Measurements from ENCODE around the gene MAB21L1. TPM values are rescaled to one million over a fixed set of nuclear protein-coding genes. Genes with fewer than 3 reads are reported as not detected.
A peak's percentile ranks its signal among the peaks of the same experiment; 100 is the strongest.

MAB21L1 gene
- not detected for total RNA-seq

DNA sequence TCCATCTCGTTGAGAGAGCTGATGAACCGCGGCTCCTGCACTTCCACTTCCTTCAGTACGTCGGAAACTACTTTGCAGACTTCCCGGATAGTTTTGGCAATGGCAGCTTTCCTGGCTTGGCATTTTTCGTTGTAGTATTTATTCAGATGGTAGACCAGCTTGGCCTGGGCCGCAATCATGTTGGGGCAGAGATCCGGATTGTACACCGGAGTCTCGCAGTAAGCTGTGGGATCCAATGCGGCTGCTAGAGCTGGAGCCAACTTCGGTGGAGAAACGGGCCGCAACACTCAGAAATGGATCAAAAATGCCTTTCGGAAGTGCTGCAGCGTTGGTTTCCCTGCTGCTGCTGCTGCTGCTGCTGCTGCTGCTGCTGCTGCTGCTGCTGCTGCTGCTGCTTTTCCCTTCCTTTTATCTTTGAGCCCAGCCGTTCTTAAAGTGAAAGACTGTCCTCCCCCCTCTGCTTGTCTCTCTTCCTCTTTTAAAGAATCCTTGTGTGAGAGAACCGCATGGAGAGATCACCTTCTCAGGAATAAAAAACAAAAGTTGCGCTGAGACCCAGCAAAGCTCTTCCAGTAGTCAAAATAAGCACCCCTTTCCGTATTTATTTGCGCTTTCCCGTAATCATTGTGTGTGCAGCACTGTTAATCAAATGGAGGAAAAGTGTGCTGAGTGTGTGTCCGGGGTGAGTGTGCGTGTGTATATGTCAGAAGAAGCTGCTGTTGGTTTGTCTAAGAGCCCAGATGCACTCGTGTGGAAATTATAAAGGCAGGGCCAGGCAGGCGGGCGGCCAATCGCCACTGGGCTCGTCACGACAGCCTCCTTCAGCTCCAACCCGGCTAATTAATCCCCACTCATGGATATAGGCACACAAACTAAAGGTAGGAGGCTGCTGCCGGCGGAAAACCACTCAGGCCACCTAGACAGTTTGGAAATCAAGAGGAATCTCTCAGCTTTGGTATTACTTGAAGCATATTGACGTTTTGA lies at the start of gene MAB21L1:
Gene MAB21L1 (minus strand): TSS at position 730 of the 984 bp plus-strand sequence. CDS start 551 bp downstream, at position 179.
- H3K27me3 Mint-ChIP-seq = peaks cover 64% of the 10 kb centered on the region
- peaks cover 20% of the 10 kb centered on the region for H3K4me1 Mint-ChIP-seq
- no peaks in the 10 kb centered on the region for H3K9me3 Mint-ChIP-seq
- peak within 1 kb of the TSS; percentile 66 for H3K4me3 Mint-ChIP-seq
- CTCF ChIA-PET = no interaction called here
- peaks cover 7% of the 10 kb centered on the region for H3K36me3 Mint-ChIP-seq (ENCODE audit: low read depth)
- DNase-seq = no peak
- POLR2A ChIA-PET = no interaction called here
- peak within 1 kb of the TSS; percentile 38 for H3K27ac Mint-ChIP-seq

GRCh38 chr13:35524171-35524570 lies 47.7 kb upstream of the MAB21L1 start:
- H3K9me3 Mint-ChIP-seq = peaks cover 8% of the 10 kb centered on the region
- DNase-seq = no peak
- no peaks in the 10 kb centered on the region for H3K27me3 Mint-ChIP-seq
- CTCF ChIA-PET = no interaction called here
- H3K27ac Mint-ChIP-seq = no peak overlapping the region
- no peaks in the 10 kb centered on the region for H3K4me1 Mint-ChIP-seq
- H3K4me3 Mint-ChIP-seq = no peak overlapping the region
- POLR2A ChIA-PET = no interaction called here
- no peaks in the 10 kb centered on the region for H3K36me3 Mint-ChIP-seq (ENCODE audit: low read depth)

- no peak overlapping the region for H3K27ac Mint-ChIP-seq
- no peak overlapping the region for H3K4me3 Mint-ChIP-seq
- DNase-seq = no peak
- peaks cover 4% of the 10 kb centered on the region for H3K9me3 Mint-ChIP-seq
- CTCF ChIA-PET = no interaction called here
- H3K36me3 Mint-ChIP-seq (ENCODE audit: low read depth) = no peaks in the 10 kb centered on the region
- no peaks in the 10 kb centered on the region for H3K27me3 Mint-ChIP-seq
- POLR2A ChIA-PET = no interaction called here
- no peaks in the 10 kb centered on the region for H3K4me1 Mint-ChIP-seq
Measured at GRCh38 chr13:35518337-35518946, 42.0 kb upstream of the MAB21L1 start.

GRCh38 chr13:35514801-35515502 lies 38.5 kb upstream of the MAB21L1 start:
- no peak overlapping the region for H3K27ac Mint-ChIP-seq
- no peak for DNase-seq
- H3K4me3 Mint-ChIP-seq = no peak overlapping the region
- no peaks in the 10 kb centered on the region for H3K9me3 Mint-ChIP-seq
- POLR2A ChIA-PET = no interaction called here
- CTCF ChIA-PET = no interaction called here
- no peaks in the 10 kb centered on the region for H3K36me3 Mint-ChIP-seq (ENCODE audit: low read depth)
- no peaks in the 10 kb centered on the region for H3K27me3 Mint-ChIP-seq
- no peaks in the 10 kb centered on the region for H3K4me1 Mint-ChIP-seq

DNA sequence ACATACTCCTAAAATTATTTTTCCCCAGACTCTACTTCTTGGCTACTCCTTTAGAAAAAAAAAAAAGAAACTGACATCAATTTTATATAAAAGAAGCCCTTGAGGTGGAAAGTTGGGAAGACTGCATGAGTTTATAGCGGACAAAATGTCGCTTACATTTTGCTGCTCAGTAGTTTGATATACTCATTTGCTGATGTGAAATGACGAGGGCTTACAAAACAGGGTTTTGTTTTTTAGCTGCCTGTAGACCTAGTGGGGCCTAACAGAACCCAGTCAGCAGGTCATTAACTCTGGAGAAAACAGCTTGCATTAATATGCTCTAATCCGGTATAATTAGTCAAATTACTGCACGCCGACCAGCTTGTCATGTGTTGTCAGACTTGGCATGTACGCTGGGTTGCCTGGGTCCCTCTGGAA lies 37.6 kb upstream of the MAB21L1 start:
- H3K4me3 Mint-ChIP-seq = no peak overlapping the region
- no peaks in the 10 kb centered on the region for H3K4me1 Mint-ChIP-seq
- H3K9me3 Mint-ChIP-seq = no peaks in the 10 kb centered on the region
- no peaks in the 10 kb centered on the region for H3K27me3 Mint-ChIP-seq
- no peak overlapping the region for H3K27ac Mint-ChIP-seq
- ChIA-PET POLR2A (no interaction called here), CTCF (no interaction called here)
- H3K36me3 Mint-ChIP-seq (ENCODE audit: low read depth) = no peaks in the 10 kb centered on the region
- no peak for DNase-seq

- H3K4me3 Mint-ChIP-seq = no peak overlapping the region
- POLR2A ChIA-PET = no interaction called here
Measured at GRCh38 chr13:35512271-35512920, 35.9 kb upstream of the MAB21L1 start.

DNA sequence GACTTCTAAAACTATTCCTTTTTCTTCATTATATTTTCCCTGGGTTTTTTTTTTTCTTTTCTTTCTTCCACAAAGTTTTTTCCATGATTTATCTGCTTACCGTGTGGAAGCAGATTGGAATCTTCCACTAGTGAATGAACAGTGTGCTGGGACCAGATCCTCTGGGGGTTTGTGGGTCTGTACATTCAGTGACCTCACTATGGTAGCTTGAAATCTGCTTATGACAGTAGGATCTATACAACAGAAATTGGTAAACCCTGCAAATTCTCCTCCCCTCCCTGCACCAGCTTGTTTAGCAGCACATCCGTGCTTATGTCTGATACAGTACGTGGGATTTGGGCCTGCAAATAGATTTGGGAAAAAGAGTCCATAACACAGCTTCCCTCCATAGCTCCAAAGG lies 26.0 kb upstream of the MAB21L1 start:
- CTCF ChIA-PET = no interaction called here
- Mint-ChIP-seq H3K27me3 (no peaks in the 10 kb centered on the region), H3K4me1 (no peaks in the 10 kb centered on the region), H3K36me3 (ENCODE audit: low read depth) (no peaks in the 10 kb centered on the region), H3K4me3 (no peak overlapping the region), H3K9me3 (no peaks in the 10 kb centered on the region), H3K27ac (no peak overlapping the region)
- no peak for DNase-seq
- POLR2A ChIA-PET = no interaction called here

More at GRCh38 chr13:35512271-35512920, 35.9 kb upstream of the MAB21L1 start:
- Mint-ChIP-seq H3K4me1 (no peaks in the 10 kb centered on the region), H3K9me3 (no peaks in the 10 kb centered on the region), H3K27ac (no peak overlapping the region), H3K27me3 (no peaks in the 10 kb centered on the region), H3K36me3 (ENCODE audit: low read depth) (no peaks in the 10 kb centered on the region)
- CTCF ChIA-PET = no interaction called here
- DNase-seq = no peak

DNA sequence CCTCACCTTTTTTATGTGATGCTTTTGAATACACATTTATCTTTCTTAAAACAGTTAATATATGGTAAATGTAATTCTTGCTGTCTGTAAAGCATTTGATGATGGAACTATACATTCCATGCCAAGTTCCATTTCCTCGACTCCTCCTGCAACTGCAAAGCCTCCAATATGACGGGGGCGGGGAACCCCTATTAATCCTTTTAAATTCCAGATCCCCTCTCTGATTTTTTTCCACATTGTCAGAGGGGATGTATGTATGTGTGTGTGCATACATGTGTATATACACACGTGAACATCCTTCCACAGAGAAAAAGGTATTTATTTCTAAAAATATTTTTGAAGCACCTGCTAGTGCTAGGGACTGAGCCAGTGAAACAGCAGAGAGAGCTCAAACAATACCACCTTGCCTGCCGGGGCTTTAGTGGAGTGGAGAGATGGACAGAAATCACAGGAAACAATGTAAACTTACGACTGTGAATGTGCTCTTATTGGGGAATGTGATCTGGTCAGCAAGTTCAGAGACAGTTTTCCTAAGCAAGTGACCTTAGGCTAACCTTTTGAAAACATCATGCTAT lies 25.3 kb upstream of the MAB21L1 start:
- Mint-ChIP-seq H3K27me3 (no peaks in the 10 kb centered on the region), H3K27ac (no peak overlapping the region), H3K9me3 (no peaks in the 10 kb centered on the region), H3K4me3 (no peak overlapping the region), H3K4me1 (no peaks in the 10 kb centered on the region), H3K36me3 (ENCODE audit: low read depth) (no peaks in the 10 kb centered on the region)
- DNase-seq = no peak
- ChIA-PET POLR2A (no interaction called here), CTCF (no interaction called here)

DNA sequence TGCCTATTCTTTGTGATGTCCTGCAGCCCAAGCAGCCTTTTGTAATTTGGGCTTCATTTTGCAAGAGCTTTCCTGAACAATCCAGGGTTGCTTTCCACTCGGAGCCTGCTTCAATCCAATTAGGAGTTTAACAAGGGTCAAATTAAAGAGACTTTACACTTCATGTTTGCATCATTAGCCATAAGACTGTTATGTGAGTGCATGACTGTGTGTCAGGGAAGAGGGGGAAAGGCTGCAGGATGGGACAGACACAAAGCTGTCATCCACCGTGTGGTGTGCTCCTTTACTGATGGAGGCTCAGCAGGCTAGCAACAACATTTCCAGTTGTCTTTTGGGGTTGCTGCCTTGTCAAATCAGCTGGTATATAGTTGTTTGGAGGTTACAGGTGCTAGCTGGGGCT lies 23.7 kb upstream of the MAB21L1 start:
- no peaks in the 10 kb centered on the region for H3K9me3 Mint-ChIP-seq
- H3K4me1 Mint-ChIP-seq = no peaks in the 10 kb centered on the region
- H3K27me3 Mint-ChIP-seq = no peaks in the 10 kb centered on the region
- H3K27ac Mint-ChIP-seq = no peak overlapping the region
- DNase-seq = no peak
- POLR2A ChIA-PET = no interaction called here
- no peaks in the 10 kb centered on the region for H3K36me3 Mint-ChIP-seq (ENCODE audit: low read depth)
- H3K4me3 Mint-ChIP-seq = no peak overlapping the region
- CTCF ChIA-PET = no interaction called here

- no peaks in the 10 kb centered on the region for H3K9me3 Mint-ChIP-seq
- H3K27me3 Mint-ChIP-seq = no peaks in the 10 kb centered on the region
- DNase-seq = no peak
- ChIA-PET POLR2A (no interaction called here), CTCF (no interaction called here)
- no peak overlapping the region for H3K4me3 Mint-ChIP-seq
- no peaks in the 10 kb centered on the region for H3K4me1 Mint-ChIP-seq
- no peak overlapping the region for H3K27ac Mint-ChIP-seq
- H3K36me3 Mint-ChIP-seq (ENCODE audit: low read depth) = no peaks in the 10 kb centered on the region
Measured at GRCh38 chr13:35499676-35500075, 23.2 kb upstream of the MAB21L1 start.

- POLR2A ChIA-PET = no interaction called here
- Mint-ChIP-seq H3K9me3 (no peaks in the 10 kb centered on the region), H3K4me1 (no peaks in the 10 kb centered on the region), H3K27ac (no peak overlapping the region), H3K36me3 (ENCODE audit: low read depth) (no peaks in the 10 kb centered on the region), H3K4me3 (no peak overlapping the region), H3K27me3 (no peaks in the 10 kb centered on the region)
- CTCF ChIA-PET = no interaction called here
- no peak for DNase-seq
Measured at GRCh38 chr13:35499196-35499662, 22.7 kb upstream of the MAB21L1 start.

DNA sequence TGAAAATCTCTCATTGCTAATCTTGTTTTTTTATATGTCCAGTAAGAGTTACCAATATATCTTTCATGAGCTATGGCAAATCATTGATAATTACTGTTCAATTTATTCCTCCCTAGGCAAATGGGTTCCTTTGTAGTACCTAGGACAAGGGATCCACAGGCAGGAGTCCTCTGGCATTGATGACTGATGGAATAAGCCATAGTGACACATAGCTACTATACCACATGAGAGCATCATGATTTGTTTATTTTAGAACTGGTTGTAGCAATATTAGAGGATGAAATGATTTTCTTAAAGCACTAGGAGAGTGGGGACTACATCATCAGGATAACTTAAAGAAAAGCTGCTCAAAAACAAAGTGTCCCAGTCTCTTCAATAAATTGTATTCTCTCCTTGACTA lies 21.7 kb upstream of the MAB21L1 start:
- ChIA-PET CTCF (no interaction called here), POLR2A (no interaction called here)
- DNase-seq = no peak
- no peaks in the 10 kb centered on the region for H3K36me3 Mint-ChIP-seq (ENCODE audit: low read depth)
- no peak overlapping the region for H3K27ac Mint-ChIP-seq
- no peaks in the 10 kb centered on the region for H3K9me3 Mint-ChIP-seq
- H3K4me3 Mint-ChIP-seq = no peak overlapping the region
- no peaks in the 10 kb centered on the region for H3K27me3 Mint-ChIP-seq
- H3K4me1 Mint-ChIP-seq = no peaks in the 10 kb centered on the region

All from activated CD4-positive, alpha-beta memory T cell treated with anti-CD3 and anti-CD28 coated beads, Interleukin-2, amount 10 ng/mL, durations not matched to agents 7 days and 5 days (primary cell).